H9 (cell line): ENCODE measurements around the gene HDAC7. TPM values are rescaled to one million over a fixed set of nuclear protein-coding genes. Genes with fewer than 3 reads are reported as not detected.

ENCODE experiments used
- DNase-seq: peaks from one replicate; pipeline ENCODE4 v3.0.0-alpha.2; 2017
- H2AFZ ChIP-seq: one replicate; pipeline ENCODE4 v1.6.1; 2013; ENCODE audit warnings: mild to moderate bottlenecking, low read length, control low read depth, moderate library complexity
- H2AK5ac ChIP-seq: 2 replicates; pipeline ENCODE4 v1.6.1; 2013; ENCODE audit warnings: low read length, control low read depth, mixed read lengths; ENCODE audit not compliant: insufficient read length
- H2BK120ac ChIP-seq: one replicate; pipeline ENCODE4 v1.6.1; 2013; ENCODE audit warnings: low read depth, mild to moderate bottlenecking, low read length, control low read depth, inconsistent platforms; ENCODE audit not compliant: poor library complexity, severe bottlenecking
- H2BK12ac ChIP-seq: 2 replicates; pipeline ENCODE4 v1.6.1; 2013; ENCODE audit warnings: low read length, control low read depth, mixed read lengths, low read depth; ENCODE audit not compliant: insufficient read length
- H2BK15ac ChIP-seq: 2 replicates; pipeline ENCODE4 v1.6.1; 2013; ENCODE audit warnings: low read depth, low read length, control low read depth
- H2BK20ac ChIP-seq: one replicate; pipeline ENCODE4 v1.6.1; 2013; ENCODE audit warnings: low read depth, mild to moderate bottlenecking, low read length, control low read depth, inconsistent platforms; ENCODE audit not compliant: poor library complexity, severe bottlenecking
- H2BK5ac ChIP-seq: 2 replicates; pipeline ENCODE4 v1.6.1; 2013; ENCODE audit warnings: low read length, control low read depth, mixed read lengths; ENCODE audit not compliant: insufficient read length
- H3K14ac ChIP-seq: 2 replicates; pipeline ENCODE4 v1.6.1; 2013; ENCODE audit warnings: low read length, control low read depth; ENCODE audit not compliant: insufficient read depth
- H3K18ac ChIP-seq: 2 replicates; pipeline ENCODE4 v1.6.1; 2013; ENCODE audit warnings: low read depth, mild to moderate bottlenecking, mixed read lengths, low read length, control low read depth; ENCODE audit not compliant: insufficient read length
- H3K23ac ChIP-seq: 2 replicates; pipeline ENCODE4 v1.6.1; 2013; ENCODE audit warnings: low read length, control low read depth, mixed read lengths, low read depth; ENCODE audit not compliant: insufficient read length
- H3K23me2 ChIP-seq: 2 replicates; pipeline ENCODE4 v1.6.1; 2013; ENCODE audit warnings: low read depth, mild to moderate bottlenecking, mixed read lengths, low read length, control low read depth; ENCODE audit not compliant: insufficient read length, poor library complexity, severe bottlenecking
- H3K27ac ChIP-seq: 2 replicates; pipeline ENCODE4 v1.5.1; 2013; ENCODE audit warnings: low read length, control low read depth, mixed read lengths, low read depth; ENCODE audit not compliant: insufficient read length
- H3K27me3 ChIP-seq: 2 replicates; pipeline ENCODE4 v1.6.1; 2013; ENCODE audit warnings: low read length, control low read depth, inconsistent platforms; ENCODE audit not compliant: insufficient read depth
- H3K4ac ChIP-seq: 2 replicates; pipeline ENCODE4 v1.6.1; 2013; ENCODE audit warnings: low read depth, mild to moderate bottlenecking, control low read depth, inconsistent platforms, low read length, moderate library complexity
- H3K4me1 ChIP-seq: 2 replicates; pipeline ENCODE4 v1.6.1; 2013; ENCODE audit warnings: low read length, control low read depth, inconsistent platforms; ENCODE audit not compliant: insufficient read depth
- H3K4me2 ChIP-seq: 2 replicates; pipeline ENCODE4 v1.6.1; 2013; ENCODE audit warnings: low read length, control low read depth, mixed read lengths; ENCODE audit not compliant: insufficient read length, insufficient read depth
- H3K56ac ChIP-seq: 2 replicates; pipeline ENCODE4 v1.6.1; 2013; ENCODE audit warnings: low read depth, mild to moderate bottlenecking, mixed read lengths, low read length, control low read depth; ENCODE audit not compliant: insufficient read length
- H3K79me1 ChIP-seq: 2 replicates; pipeline ENCODE4 v1.6.1; 2013; ENCODE audit warnings: low read depth, mild to moderate bottlenecking, moderate library complexity, low read length, control low read depth, inconsistent platforms; ENCODE audit not compliant: insufficient read depth, poor library complexity, severe bottlenecking
- H3K79me2 ChIP-seq: 2 replicates; pipeline ENCODE4 v1.6.1; 2013; ENCODE audit warnings: low read length, control low read depth, inconsistent platforms; ENCODE audit not compliant: insufficient read depth
- H3K9ac ChIP-seq: 2 replicates; pipeline ENCODE4 v1.6.1; 2013; ENCODE audit warnings: low read length, control low read depth, mixed read lengths; ENCODE audit not compliant: insufficient read length; ENCODE audit errors: extremely low read depth
- H3K9me3 ChIP-seq: one replicate; pipeline ENCODE4 v1.6.1; 2013; ENCODE audit warnings: low read depth, low read length, inconsistent platforms; ENCODE audit not compliant: control insufficient read depth
- H3T11ph ChIP-seq: one replicate; pipeline ENCODE4 v1.6.1; 2013; ENCODE audit warnings: mild to moderate bottlenecking, low read length, control low read depth, inconsistent platforms
- H4K20me1 ChIP-seq: one replicate; pipeline ENCODE4 v1.6.1; 2013; ENCODE audit not compliant: control insufficient read depth, insufficient read length, insufficient read depth
- H4K5ac ChIP-seq: 2 replicates; pipeline ENCODE4 v1.6.1; 2013; ENCODE audit warnings: low read depth, mild to moderate bottlenecking, mixed read lengths, low read length, control low read depth; ENCODE audit not compliant: insufficient read length
- H4K8ac ChIP-seq: replicated peaks from 2 replicates; pipeline ENCODE4 v1.6.1; 2013; ENCODE audit warnings: low read length, control low read depth, mixed read lengths, low read depth; ENCODE audit not compliant: insufficient read length
- H4K91ac ChIP-seq: 2 replicates; pipeline ENCODE4 v1.6.1; 2013; ENCODE audit warnings: low read depth, mild to moderate bottlenecking, moderate library complexity, mixed read lengths, low read length, control low read depth; ENCODE audit not compliant: insufficient read length
- H3K27ac Mint-ChIP-seq, 3 experiments: 2 replicates in 2 of 3; 3 replicates in 1 of 3; pipeline ENCODE4 v1.8.0; 2020 to 2021; ENCODE audit warnings: mixed read lengths in 3 of 3, mild to moderate bottlenecking in 1 of 3, moderate library complexity in 1 of 3
- H3K27me3 Mint-ChIP-seq: 2 replicates; pipeline ENCODE4 v1.8.0; 2021; ENCODE audit warnings: low read depth, mild to moderate bottlenecking, moderate library complexity, mixed read lengths
- H3K36me3 Mint-ChIP-seq, 3 experiments: 2 replicates in 2 of 3; 3 replicates in 1 of 3; pipeline ENCODE4 v1.8.0; 2020 to 2021; ENCODE audit warnings: low read depth in 3 of 3, mixed read lengths in 3 of 3; ENCODE audit not compliant: insufficient read depth in 1 of 3
- H3K4me1 Mint-ChIP-seq, 2 experiments: 2 replicates each; pipeline ENCODE4 v1.8.0; 2020; ENCODE audit warnings: mixed read lengths in 2 of 2
- H3K4me3 Mint-ChIP-seq, 2 experiments: 2 replicates in 1 of 2; 3 replicates in 1 of 2; pipeline ENCODE4 v1.8.0; 2020 to 2021; ENCODE audit warnings: mild to moderate bottlenecking in 2 of 2, mixed read lengths in 2 of 2, moderate library complexity in 1 of 2
- H3K9me3 Mint-ChIP-seq, 2 experiments: 2 replicates in 1 of 2; 3 replicates in 1 of 2; pipeline ENCODE4 v1.8.0; 2020; ENCODE audit warnings: mild to moderate bottlenecking in 2 of 2, mixed read lengths in 2 of 2, moderate library complexity in 1 of 2
- CTCF ChIP-seq: fragments of 200-600 bp; sonication (generic); conservative IDR thresholded peaks from 3 replicates; pipeline ENCODE4 v1.8.0; 2021; ENCODE audit warnings: antibody characterized with exemption, mild to moderate bottlenecking
- WGBS: extraction: QIAGEN DNeasy Blood & Tissue Kit; methylation state at CpG from one replicate; pipeline ENCODE4 v1.1.7; 2013; ENCODE audit warnings: missing lambda C conversion rate, low lambda C conversion rate, mixed read lengths; ENCODE audit not compliant: insufficient read length; ENCODE audit errors: extremely low coverage; 5-methylcytosine and 5-hydroxymethylcytosine counted together
- total RNA-seq: library from RNA; stranded (reverse); gene quantifications from 2 replicates; pipeline ENCODE4 v1.2.1, GENCODE V29; 2021

Gene HDAC7
- total RNA-seq, 1 experiment from 2014 or later = 72.1 TPM

GRCh38 chr12:47783024-47783755, 36.5 kb downstream of the HDAC7 start:
- DNase-seq = no peak
- Histone ChIP-seq H3K4ac (no peak overlapping the region), H3K4me2 (no peak overlapping the region), H3K79me1 (no peaks in the 10 kb centered on the region), H2BK120ac (no peak overlapping the region), H3K23ac (no peak overlapping the region), H3K23me2 (no peaks in the 10 kb centered on the region), H2AFZ (no peak overlapping the region), H4K91ac (no peak overlapping the region), H4K8ac (no peak overlapping the region), H3K27ac (no peak overlapping the region), H2BK15ac (no peak overlapping the region), H2AK5ac (no peak overlapping the region), H3K9ac (no peak overlapping the region), H4K20me1 (peaks cover 2% of the 10 kb centered on the region), H4K5ac (no peak overlapping the region), H2BK5ac (no peak overlapping the region), H3K9me3 (no peaks in the 10 kb centered on the region), H2BK12ac (no peak overlapping the region), H3K79me2 (no peaks in the 10 kb centered on the region), H3K14ac (no peak overlapping the region), H3K18ac (no peak overlapping the region), H3T11ph (no peak overlapping the region), H2BK20ac (no peak overlapping the region), H3K4me1 (peaks cover 3% of the 10 kb centered on the region; the same call in 1 of the 2 replicates), H3K27me3 (no peaks in the 10 kb centered on the region), H3K56ac (no peak overlapping the region)
- no CpG with 5 or more reads among the region's 17 CpGs for WGBS
- Mint-ChIP-seq H3K9me3 (no peaks in the 10 kb centered on the region), H3K27me3 (peaks cover 9% of the 10 kb centered on the region), H3K27ac (no peak overlapping the region), H3K36me3 (peaks cover 28 to 53% (median 44%) of the 10 kb centered on the region in 3 experiments; a peak in 6 of 7 replicates), H3K4me3 (no peak overlapping the region), H3K4me1 (peaks cover 8 to 15% of the 10 kb centered on the region in 2 experiments)
- no peak for TF ChIP-seq CTCF
